Activated T-cell treated with anti-CD3 and anti-CD28 coated beads, Interleukin-2, amount 50 U/mL, for 4 hours (primary cell): ENCODE results near the gene DNAH14. TPM values are rescaled to one million over a fixed set of nuclear protein-coding genes. Genes with fewer than 3 reads are reported as not detected.
"Not testable (repeated sequence)": the region's sequence is repeated elsewhere in the genome, so short reads cannot be mapped to it uniquely, and the experiment has no call there.

Source experiments
- ATAC-seq, 2 donors: fragments of 200-7000 bp; cut with Tn5 transposase; one replicate each; pipeline ENCODE4 v1.10.0; 2021
- DNase-seq: peaks from one replicate; pipeline ENCODE4 v3.0.0-alpha.2; 2020
- H3K27me3 Mint-ChIP-seq: one replicate; pipeline ENCODE4 v1.8.0; 2021; ENCODE audit warnings: low read depth, mixed read lengths
- H3K36me3 Mint-ChIP-seq: one replicate; pipeline ENCODE4 v1.8.0; 2022; ENCODE audit warnings: mixed read lengths; ENCODE audit not compliant: insufficient read depth
- H3K4me1 Mint-ChIP-seq: one replicate; pipeline ENCODE4 v1.8.0; 2021; ENCODE audit warnings: low read depth, mixed read lengths
- H3K4me3 Mint-ChIP-seq: one replicate; pipeline ENCODE4 v1.8.0; 2021; ENCODE audit warnings: mild to moderate bottlenecking, moderate library complexity, mixed read lengths
- H3K9me3 Mint-ChIP-seq: one replicate; pipeline ENCODE4 v1.8.0; 2021; ENCODE audit warnings: mixed read lengths
- total RNA-seq, 3 donors: library from RNA; stranded (reverse); gene quantifications; one replicate each; pipeline ENCODE4 v1.2.1, GENCODE V29; 2021

The DNAH14 gene
- total RNA-seq, 3 donors from 2014 or later, result 0.29 to 0.83 (median 0.41) TPM

DNA sequence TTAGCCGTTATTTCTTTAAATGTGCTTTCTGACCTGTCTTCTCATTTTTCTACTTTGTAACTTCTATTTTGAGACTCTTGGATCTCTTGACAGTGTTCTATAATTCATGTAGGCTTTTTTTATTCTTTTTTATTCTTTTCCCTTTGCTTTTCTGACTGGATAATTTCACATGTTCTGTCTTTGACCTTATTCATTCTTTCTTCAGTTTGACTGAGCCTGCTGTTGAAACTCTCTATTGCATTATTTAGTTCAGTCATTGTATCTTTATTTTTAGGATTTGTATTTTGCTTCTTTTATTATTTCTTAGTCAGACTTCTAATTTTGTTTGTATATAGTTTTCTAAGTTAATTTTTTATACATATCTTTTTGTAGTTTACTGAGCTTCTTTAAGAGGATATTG is 66.1 kb downstream of the DNAH14 start:
- Mint-ChIP-seq H3K9me3 (peaks cover 29% of the 10 kb centered on the region), H3K4me1 (no peaks in the 10 kb centered on the region), H3K27me3 (peaks cover 3% of the 10 kb centered on the region), H3K4me3 (no peak overlapping the region), H3K36me3 (peaks cover 2% of the 10 kb centered on the region)
- DNase-seq (no peak), ATAC-seq (no peak)

DNA sequence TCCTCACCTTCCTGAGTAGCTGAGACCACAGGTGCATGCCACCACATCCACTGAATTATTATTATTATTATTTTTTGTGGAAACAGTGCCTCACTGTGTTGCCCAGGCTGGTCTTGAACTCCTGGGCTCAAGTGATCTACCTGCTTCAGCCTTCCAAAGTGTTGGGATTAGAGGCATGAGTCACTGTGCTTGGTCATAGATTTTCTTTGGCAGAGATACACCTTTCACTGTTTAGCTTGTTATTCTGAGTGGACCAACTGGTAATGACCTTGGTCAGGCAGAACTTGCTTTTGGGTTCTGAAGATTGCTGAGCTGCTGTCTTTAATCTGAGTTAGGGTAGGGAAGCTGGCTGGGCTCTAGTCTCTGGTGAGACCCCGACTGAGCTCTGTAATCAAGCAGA is 66.8 kb downstream of the DNAH14 start:
- H3K4me3 Mint-ChIP-seq, result no peak overlapping the region
- DNase-seq (no peak), ATAC-seq (no peak)
- peaks cover 31% of the 10 kb centered on the region for H3K9me3 Mint-ChIP-seq
- peaks cover 4% of the 10 kb centered on the region for H3K27me3 Mint-ChIP-seq
- H3K36me3 Mint-ChIP-seq, result peaks cover 2% of the 10 kb centered on the region
- no peaks in the 10 kb centered on the region for H3K4me1 Mint-ChIP-seq

DNA sequence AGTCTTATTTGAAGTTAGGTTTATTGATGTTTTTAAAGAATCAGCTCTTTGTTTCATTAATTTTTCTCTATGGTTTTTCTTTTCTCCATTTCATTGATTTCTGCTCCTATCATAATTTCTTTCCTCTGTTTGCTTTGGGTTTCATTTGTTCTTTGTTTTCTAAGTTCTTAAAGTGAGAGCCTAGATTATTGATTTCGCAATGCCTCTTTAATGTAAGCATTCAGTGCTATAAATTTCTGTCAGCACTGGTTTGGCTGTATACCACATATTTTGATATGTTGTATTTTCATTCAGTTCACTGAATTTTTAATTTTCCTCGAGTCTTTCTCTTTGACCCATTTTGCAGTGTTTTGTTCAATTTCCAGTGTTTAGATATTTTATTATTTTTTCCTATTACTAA is 68.7 kb downstream of the DNAH14 start:
- no peak for ATAC-seq
- H3K27me3 Mint-ChIP-seq, result peaks cover 4% of the 10 kb centered on the region
- H3K4me3 Mint-ChIP-seq, result no peak overlapping the region
- H3K9me3 Mint-ChIP-seq, result peaks cover 31% of the 10 kb centered on the region
- H3K36me3 Mint-ChIP-seq, result peaks cover 2% of the 10 kb centered on the region
- no peaks in the 10 kb centered on the region for H3K4me1 Mint-ChIP-seq
- no peak for DNase-seq

DNA sequence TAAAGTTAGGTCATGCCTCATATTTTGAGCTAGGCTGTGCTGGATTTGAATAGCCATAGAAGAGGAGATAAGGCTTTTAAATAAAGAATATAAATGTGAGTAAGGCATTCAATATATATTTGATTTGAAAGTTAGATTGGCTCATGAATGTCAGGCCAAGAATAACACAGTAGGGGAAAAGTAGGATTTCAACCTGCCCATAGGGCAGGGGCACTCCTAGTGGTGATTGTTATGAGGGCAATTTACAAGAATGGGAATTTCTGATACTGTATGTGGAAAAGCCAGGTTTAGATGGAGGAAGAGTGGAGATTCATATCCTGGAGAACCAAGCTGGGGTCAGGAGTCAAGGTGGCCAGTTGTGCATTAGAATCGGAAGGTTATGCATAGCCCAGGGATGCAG is 74.9 kb downstream of the DNAH14 start:
- no peak overlapping the region for H3K4me3 Mint-ChIP-seq

DNA sequence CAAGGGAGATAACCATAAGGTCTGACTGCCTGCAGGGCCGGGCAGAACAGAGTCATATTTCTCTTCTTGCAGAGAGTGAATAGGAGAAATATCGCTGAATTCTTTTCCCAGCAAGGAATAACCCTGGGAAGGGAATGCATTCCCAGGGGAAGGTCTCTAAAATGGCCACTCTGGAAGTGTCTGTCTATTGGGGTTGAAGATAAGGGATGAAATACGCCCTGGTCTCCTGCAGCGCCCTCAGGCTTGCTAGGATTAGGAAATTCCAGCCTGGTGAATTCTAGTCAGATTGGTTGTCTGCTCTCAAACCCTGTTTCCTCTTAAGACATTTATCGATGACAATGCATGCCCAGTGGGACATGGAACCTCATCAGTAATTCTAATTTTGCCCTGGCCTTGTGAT is 76.9 kb downstream of the DNAH14 start:
- not testable (repeated sequence) for H3K4me1 Mint-ChIP-seq, H3K36me3 Mint-ChIP-seq, DNase-seq, ATAC-seq, H3K27me3 Mint-ChIP-seq, H3K9me3 Mint-ChIP-seq, H3K4me3 Mint-ChIP-seq

More for the DNA sequence above, 74.9 kb downstream of the DNAH14 start:
- H3K4me1 Mint-ChIP-seq, result no peaks in the 10 kb centered on the region
- no peaks in the 10 kb centered on the region for H3K36me3 Mint-ChIP-seq
- no peak for ATAC-seq
- DNase-seq, result no peak
- H3K27me3 Mint-ChIP-seq, result peaks cover 2% of the 10 kb centered on the region
- peaks cover 14% of the 10 kb centered on the region for H3K9me3 Mint-ChIP-seq

DNA sequence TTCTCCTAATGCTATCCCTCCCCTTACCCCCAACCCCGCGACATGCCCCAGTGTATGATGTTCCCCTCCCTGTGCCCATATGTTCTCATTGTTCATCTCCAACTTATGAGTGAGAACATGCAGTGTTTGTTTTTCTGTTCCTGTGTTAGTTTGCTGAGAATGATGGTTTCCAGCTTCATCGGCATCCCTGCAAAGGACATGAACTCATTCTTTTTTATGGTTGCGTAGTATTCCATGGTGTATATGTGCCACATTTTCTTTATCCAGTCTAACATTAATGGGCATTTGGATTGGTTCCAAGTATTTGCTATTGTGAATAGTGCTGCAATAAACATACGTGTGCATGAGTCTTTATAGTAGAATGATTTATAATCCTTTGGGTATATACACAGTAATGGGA is 78.6 kb downstream of the DNAH14 start:
- H3K27me3 Mint-ChIP-seq, DNase-seq, ATAC-seq, H3K4me3 Mint-ChIP-seq, H3K36me3 Mint-ChIP-seq, H3K9me3 Mint-ChIP-seq, H3K4me1 Mint-ChIP-seq: not testable (repeated sequence)

DNA sequence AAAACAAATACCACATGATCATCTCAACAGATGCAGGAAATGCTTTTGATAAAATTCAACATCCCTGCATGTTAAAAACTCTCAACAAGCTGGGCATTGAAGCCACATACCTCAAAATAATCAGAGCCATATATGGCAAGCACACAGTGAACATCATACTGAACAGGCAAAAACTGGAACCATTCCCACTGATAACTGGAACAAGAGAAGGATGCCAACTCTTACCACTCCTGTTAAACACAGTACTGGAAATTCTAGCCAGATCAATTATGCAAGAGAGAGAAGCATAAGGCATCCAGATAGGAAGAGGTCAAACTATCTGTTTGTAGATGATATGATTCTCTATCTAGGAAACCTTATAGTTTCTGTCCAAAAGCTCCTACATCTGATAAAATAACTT is 91.6 kb downstream of the DNAH14 start:
- Mint-ChIP-seq H3K9me3 (peaks cover 6% of the 10 kb centered on the region), H3K4me3 (no peak overlapping the region), H3K4me1 (no peaks in the 10 kb centered on the region), H3K36me3 (no peaks in the 10 kb centered on the region), H3K27me3 (peaks cover 9% of the 10 kb centered on the region)
- no peak for DNase-seq
- ATAC-seq, result no peak

DNA sequence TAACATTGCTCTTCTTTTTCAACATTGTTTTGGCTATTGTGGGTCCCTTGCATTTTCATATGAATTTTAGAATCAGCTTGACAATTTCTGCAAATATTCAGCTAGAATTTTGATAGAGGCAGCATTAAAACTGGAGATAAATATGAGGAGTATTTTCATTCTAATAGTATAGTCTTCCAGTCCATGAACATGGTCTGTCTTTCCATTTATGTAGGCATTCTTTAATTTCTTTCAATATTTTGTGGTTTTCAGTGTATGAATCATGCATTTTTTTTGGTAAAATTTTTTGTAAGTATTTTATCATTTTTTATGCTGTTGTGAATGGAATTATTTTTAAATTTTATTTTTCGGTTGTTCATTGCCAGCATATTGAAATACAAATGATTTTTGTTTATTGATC is 97.2 kb downstream of the DNAH14 start:
- no peak for DNase-seq
- Mint-ChIP-seq H3K4me3 (no peak overlapping the region), H3K27me3 (no peaks in the 10 kb centered on the region), H3K4me1 (no peaks in the 10 kb centered on the region), H3K9me3 (no peaks in the 10 kb centered on the region), H3K36me3 (no peaks in the 10 kb centered on the region)
- ATAC-seq, result no peak

DNA sequence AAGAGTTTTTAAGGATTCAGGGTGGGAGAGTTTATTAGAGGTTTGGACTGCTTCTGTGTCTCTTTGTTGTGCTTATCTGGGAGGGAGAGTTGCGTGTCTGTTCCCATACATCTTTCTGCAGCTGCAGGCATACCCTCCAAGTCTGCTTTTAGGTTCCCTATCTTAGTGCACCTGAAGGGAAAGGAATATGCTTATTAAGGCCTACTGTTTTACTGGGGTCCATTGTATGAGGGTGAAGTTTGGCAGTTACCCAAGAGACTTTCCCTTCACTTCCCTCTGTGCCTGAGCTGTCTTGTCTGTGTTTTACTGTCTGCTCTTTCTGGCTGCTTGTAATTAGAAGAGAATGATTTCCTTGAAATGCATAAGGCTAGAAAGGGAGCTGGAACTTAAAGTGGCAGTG is 107.0 kb downstream of the DNAH14 start:
- not testable (repeated sequence) for H3K4me3 Mint-ChIP-seq, DNase-seq, H3K9me3 Mint-ChIP-seq, H3K4me1 Mint-ChIP-seq, H3K27me3 Mint-ChIP-seq, H3K36me3 Mint-ChIP-seq, ATAC-seq

DNA sequence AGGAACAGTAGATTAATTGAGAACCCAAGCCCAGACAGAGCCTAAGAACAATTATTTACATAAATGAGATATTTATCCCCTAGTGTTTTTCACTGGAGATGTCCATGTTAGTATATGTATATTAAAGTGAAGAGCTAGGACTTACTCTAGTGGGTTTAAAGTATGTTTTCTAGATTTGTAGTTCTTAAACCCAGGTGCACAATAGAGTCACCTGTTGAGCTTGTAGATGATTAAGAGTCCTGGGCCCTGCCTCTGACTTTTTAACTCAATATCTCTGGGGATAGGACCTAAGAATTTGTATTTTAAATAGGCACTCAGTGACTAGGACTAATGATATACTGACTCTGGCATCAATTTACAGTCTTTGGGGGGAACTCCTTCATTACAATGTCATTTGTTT is 112.8 kb downstream of the DNAH14 start:
- Mint-ChIP-seq H3K4me3 (no peak overlapping the region), H3K27me3 (peaks cover 5% of the 10 kb centered on the region), H3K9me3 (no peaks in the 10 kb centered on the region), H3K36me3 (no peaks in the 10 kb centered on the region), H3K4me1 (no peaks in the 10 kb centered on the region)
- ATAC-seq (no peak), DNase-seq (no peak)

DNA sequence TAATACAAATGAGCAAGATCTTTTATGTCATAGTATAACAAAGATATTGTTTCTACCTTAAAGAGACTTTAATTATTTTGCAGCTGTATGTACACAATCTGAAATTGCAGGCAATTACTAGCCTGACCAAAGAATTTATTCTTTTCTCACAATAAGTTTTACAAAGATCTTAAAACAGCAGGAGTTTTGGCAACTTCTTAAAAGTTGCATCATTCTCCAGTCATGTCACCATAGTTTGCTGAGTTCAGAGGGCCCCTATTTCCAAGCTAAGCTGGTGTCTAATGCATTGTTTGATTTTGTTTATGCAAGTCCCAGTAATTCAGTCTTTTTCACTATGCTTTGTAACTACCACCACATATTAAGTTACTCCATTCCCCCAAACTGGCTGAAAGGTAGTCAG is 114.8 kb downstream of the DNAH14 start:
- no peaks in the 10 kb centered on the region for H3K4me1 Mint-ChIP-seq
- ATAC-seq (no peak), DNase-seq (no peak)
- no peaks in the 10 kb centered on the region for H3K9me3 Mint-ChIP-seq
- H3K4me3 Mint-ChIP-seq, result no peak overlapping the region
- peaks cover 5% of the 10 kb centered on the region for H3K27me3 Mint-ChIP-seq
- H3K36me3 Mint-ChIP-seq, result no peaks in the 10 kb centered on the region

DNA sequence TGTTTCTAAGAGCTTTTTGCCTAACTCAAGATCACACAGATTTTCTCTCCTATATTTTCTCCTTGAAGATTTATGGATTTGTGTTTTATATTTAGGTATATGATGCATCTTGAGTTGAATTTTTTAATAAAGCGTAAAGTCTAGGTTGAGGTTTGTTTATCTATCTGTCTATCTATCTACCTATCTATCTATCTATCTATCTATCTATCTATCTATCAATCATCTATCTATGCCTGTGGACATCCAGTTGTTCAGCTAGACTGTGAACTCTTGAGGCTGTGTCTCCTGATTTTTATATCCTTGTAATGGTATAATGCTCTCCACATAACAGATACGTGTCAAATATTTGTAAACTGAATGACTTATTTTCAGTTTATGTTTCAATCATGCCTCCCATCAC is 120.1 kb downstream of the DNAH14 start:
- no peak overlapping the region for H3K4me3 Mint-ChIP-seq
- peaks cover 2% of the 10 kb centered on the region for H3K27me3 Mint-ChIP-seq
- H3K4me1 Mint-ChIP-seq, result no peaks in the 10 kb centered on the region
- no peaks in the 10 kb centered on the region for H3K36me3 Mint-ChIP-seq
- H3K9me3 Mint-ChIP-seq, result no peaks in the 10 kb centered on the region
- no peak for ATAC-seq
- no peak for DNase-seq

DNA sequence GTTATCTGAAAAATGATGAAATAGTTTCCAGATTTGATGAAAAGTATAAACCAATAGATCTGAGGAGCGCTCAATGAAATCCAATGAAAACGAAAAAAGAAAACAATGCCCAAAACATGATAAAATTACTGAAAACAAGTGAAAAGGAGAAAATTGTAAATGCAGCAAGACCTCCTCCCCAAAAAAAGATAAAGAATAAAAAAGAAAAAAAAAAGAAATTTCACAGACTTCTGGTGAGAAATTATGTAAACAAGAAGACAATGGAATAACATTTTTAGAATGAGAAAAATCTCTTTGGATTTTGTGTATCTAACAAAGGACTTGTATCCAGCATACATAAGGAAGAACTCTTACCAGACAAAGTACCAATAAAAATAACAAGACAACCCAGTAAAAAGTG is 134.2 kb downstream of the DNAH14 start:
- Mint-ChIP-seq H3K9me3 (peaks cover 6% of the 10 kb centered on the region), H3K27me3 (no peaks in the 10 kb centered on the region), H3K36me3 (no peaks in the 10 kb centered on the region)

DNA sequence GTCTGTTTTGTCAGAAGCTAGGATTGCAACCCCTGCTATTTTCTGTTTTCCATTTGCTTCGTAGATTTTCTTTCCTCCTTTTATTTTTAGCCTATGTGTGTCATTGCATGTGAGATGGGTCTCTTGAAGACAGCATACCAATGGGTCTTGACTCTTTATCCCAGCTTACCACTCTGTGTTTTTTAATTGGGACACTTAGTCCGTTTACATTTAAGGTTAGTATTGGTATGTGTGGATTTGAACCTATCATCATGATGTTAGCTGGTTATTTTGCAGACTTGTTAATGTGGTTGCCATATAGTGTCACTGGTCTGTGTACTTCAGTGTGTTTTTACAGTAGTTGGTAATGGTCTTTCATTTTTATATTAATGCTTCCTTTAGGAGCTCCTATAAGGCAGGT is 141.5 kb downstream of the DNAH14 start:
- Mint-ChIP-seq H3K4me1 (no peaks in the 10 kb centered on the region), H3K9me3 (peaks cover 33% of the 10 kb centered on the region), H3K36me3 (no peaks in the 10 kb centered on the region), H3K27me3 (no peaks in the 10 kb centered on the region), H3K4me3 (no peak overlapping the region)
- ATAC-seq (no peak), DNase-seq (no peak)

More for the DNA sequence above, 134.2 kb downstream of the DNAH14 start:
- Mint-ChIP-seq H3K4me1 (no peaks in the 10 kb centered on the region), H3K4me3 (no peak overlapping the region)
- DNase-seq (no peak), ATAC-seq (no peak)

DNA sequence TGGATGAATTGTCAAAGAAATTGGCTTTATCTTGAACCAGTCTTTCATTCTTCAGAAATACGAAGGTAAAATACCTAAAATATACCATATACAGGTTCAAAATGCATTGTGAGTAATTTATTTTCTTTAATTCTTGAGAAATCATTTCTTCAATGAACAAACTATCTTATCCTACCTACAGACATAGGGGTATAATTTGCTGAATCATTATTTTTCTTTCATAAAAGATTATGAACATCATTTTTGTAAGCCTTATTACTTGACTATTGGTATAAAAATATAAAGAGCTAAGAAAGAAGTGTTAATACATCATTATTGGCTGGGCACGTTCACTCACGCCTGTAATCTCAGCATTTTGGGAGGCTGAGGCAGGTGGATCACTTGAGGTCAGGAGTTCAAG is 167.7 kb downstream of the DNAH14 start:
- H3K4me3 Mint-ChIP-seq, result no peak overlapping the region
- DNase-seq (no peak), ATAC-seq (no peak)
- peaks cover 5% of the 10 kb centered on the region for H3K9me3 Mint-ChIP-seq
- no peaks in the 10 kb centered on the region for H3K36me3 Mint-ChIP-seq
- no peaks in the 10 kb centered on the region for H3K27me3 Mint-ChIP-seq
- no peaks in the 10 kb centered on the region for H3K4me1 Mint-ChIP-seq

DNA sequence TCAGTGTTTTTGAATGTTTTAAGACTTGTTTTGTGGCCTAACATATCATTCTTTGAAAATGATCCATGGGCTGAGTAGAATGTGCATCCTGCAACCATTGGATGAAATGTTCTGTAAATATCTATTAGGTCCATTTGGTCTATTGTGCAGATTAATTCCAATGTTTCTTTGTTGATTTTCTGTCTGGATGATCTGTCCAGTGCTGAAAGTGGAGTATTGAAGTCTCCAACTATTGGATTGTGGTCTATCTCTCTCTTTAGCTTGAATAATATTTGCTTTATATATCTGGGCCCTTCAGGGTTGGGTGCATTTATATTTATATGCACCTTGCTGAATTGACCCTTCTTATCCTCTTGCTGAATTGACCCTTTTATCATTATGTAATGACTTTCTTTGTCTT is 181.5 kb downstream of the DNAH14 start:
- Mint-ChIP-seq H3K36me3 (no peaks in the 10 kb centered on the region), H3K4me1 (no peaks in the 10 kb centered on the region), H3K27me3 (peaks cover 8% of the 10 kb centered on the region), H3K9me3 (peaks cover 3% of the 10 kb centered on the region), H3K4me3 (no peak overlapping the region)
- ATAC-seq (no peak), DNase-seq (no peak)
